Ammon's horn (tissue), 1 donor: ENCODE data around the gene FHIT.

Experiments
- DNase-seq: peaks from one replicate; pipeline ENCODE4 v3.0.0-alpha.2; 2016; ENCODE audit warnings: low spot score

FHIT gene

GRCh38 chr3:60102154-60102553, 1149.1 kb downstream of the FHIT start:
- DNase-seq: no peak

- no peak for DNase-seq
Observed at GRCh38 chr3:60101621-60102020, 1149.6 kb downstream of the FHIT start.

- no peak for DNase-seq
Observed at GRCh38 chr3:60096403-60096802, 1154.8 kb downstream of the FHIT start.

GRCh38 chr3:60095930-60096329, 1155.3 kb downstream of the FHIT start:
- DNase-seq: no peak

GRCh38 chr3:60095516-60095915, 1155.7 kb downstream of the FHIT start:
- no peak for DNase-seq

- no peak for DNase-seq
Observed at GRCh38 chr3:60094392-60094947, 1156.8 kb downstream of the FHIT start.

GRCh38 chr3:60090548-60090947, 1160.7 kb downstream of the FHIT start:
- DNase-seq: no peak

- DNase-seq: no peak
Observed at GRCh38 chr3:60086811-60087210, 1164.4 kb downstream of the FHIT start.

GRCh38 chr3:60085649-60086048, 1165.6 kb downstream of the FHIT start:
- no peak for DNase-seq

GRCh38 chr3:60081381-60082095, 1169.7 kb downstream of the FHIT start:
- no peak for DNase-seq

- DNase-seq: no peak
Observed at GRCh38 chr3:60080648-60081047, 1170.6 kb downstream of the FHIT start.

GRCh38 chr3:60079076-60079475, 1172.2 kb downstream of the FHIT start:
- no peak for DNase-seq

- no peak for DNase-seq
Observed at GRCh38 chr3:60076331-60076730, 1174.9 kb downstream of the FHIT start.

- DNase-seq: no peak
Observed at GRCh38 chr3:60073942-60074341, 1177.3 kb downstream of the FHIT start.

- DNase-seq: no peak
Observed at GRCh38 chr3:60073228-60073627, 1178.0 kb downstream of the FHIT start.

GRCh38 chr3:60070366-60070765, 1180.9 kb downstream of the FHIT start:
- DNase-seq: no peak

GRCh38 chr3:60065227-60065868, 1185.9 kb downstream of the FHIT start:
- DNase-seq: no peak

- no peak for DNase-seq
Observed at GRCh38 chr3:60064210-60065178, 1186.8 kb downstream of the FHIT start.

- no peak for DNase-seq
Observed at GRCh38 chr3:60056404-60056803, 1194.8 kb downstream of the FHIT start.

GRCh38 chr3:60055765-60056164, 1195.5 kb downstream of the FHIT start:
- DNase-seq: no peak

GRCh38 chr3:60053526-60054265, 1197.6 kb downstream of the FHIT start:
- no peak for DNase-seq

- DNase-seq: no peak
Observed at GRCh38 chr3:60048447-60048848, 1202.8 kb downstream of the FHIT start.
